GM21447 (cell line): ENCODE data around the gene IGIP.

Experiments
- ATAC-seq: cut with Tn5 transposase; IDR thresholded peaks from one replicate; pipeline ENCODE4 v1.9.1; 2021; ENCODE audit not compliant: unreplicated experiment

The IGIP gene

GRCh38 chr5:140125637-140126036, at the start of gene IGIP:
TSS of gene IGIP (plus strand) at chr5:140125937. CDS start at chr5:140128477, 2,540 bp downstream.
- ATAC-seq, result no peak

DNA sequence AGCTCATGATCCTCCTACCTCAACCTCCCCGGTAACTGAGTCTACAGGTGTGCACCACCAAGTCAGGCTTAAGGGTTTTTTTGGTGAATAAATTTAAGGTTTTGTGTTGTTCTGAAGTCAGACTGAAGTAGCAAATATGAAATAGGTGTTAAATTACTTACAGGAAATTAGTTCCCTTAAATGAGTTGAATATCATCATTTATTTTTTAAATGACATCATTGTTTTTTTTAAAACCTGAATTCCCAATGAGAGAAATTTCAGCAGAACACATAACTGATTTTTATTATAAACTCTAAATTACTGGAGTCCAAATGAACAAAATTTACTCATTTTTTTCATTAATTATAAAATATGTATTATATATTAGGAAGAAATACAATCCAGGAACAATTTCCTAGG, 49.6 kb upstream of the IGIP start:
- no peak for ATAC-seq

- ATAC-seq, result no peak
Measured at GRCh38 chr5:140076788-140077187, 48.9 kb upstream of the IGIP start.

GRCh38 chr5:140083120-140083519, 42.6 kb upstream of the IGIP start:
- ATAC-seq, result no peak

DNA sequence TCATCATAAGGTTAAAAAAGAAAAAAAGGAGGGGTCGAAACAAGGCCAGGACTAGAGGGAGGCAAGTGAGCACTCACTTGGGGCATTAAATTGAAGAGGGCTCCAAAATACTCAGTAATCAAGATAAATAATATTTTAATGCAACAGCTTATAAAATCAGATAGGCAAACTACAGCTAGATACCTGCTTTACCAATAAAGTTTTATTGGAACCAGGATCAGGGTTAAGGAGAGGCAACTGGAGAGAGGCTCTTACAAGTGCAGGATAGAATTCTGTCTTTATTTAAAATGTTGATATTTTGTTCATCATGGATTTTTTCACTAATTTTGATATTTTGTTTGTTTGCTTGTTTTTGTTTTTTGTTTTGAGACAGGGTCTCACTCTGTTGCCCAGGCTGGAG, 42.1 kb upstream of the IGIP start:
- no peak for ATAC-seq

- ATAC-seq, result no peak
Measured at GRCh38 chr5:140084541-140084940, 41.2 kb upstream of the IGIP start.

DNA sequence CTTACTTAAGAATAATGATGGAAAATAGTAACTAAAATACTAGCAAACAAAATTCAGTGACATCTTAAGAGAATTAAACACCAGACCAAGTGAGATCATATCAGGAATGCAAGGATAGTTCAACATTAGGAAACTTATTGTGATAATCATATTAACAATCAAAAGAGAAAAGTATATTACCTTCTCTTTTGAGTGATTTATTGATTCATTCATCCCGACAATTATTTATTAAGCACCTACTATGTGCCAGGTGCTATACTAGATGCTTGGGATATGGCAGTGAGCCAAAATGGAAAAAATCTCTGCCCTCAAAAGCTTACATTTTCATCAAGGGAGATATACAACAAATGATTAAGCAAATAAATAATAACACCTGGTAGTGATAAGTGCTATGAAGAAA, 35.5 kb upstream of the IGIP start:
- ATAC-seq, result no peak

DNA sequence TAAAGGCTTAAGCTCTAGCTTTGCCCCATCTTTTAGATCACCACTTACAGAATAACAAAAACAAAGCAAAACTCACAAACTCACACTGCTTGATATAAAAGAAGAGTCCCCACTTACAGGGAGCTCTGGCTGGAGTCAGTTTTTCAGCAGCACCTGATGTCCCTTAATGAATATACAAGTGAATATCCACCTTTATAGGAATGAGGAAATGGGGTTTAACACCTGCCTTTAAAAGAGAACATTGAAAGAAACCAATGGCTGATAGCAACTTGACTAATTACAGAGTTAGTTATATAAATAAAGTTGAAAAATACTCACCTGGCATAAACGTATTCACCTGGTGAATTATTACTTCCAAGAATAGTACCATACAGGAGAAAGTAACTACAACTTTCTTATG, 32.6 kb upstream of the IGIP start:
- ATAC-seq, result no peak

- ATAC-seq, result no peak
Measured at GRCh38 chr5:140093866-140094265, 31.9 kb upstream of the IGIP start.

DNA sequence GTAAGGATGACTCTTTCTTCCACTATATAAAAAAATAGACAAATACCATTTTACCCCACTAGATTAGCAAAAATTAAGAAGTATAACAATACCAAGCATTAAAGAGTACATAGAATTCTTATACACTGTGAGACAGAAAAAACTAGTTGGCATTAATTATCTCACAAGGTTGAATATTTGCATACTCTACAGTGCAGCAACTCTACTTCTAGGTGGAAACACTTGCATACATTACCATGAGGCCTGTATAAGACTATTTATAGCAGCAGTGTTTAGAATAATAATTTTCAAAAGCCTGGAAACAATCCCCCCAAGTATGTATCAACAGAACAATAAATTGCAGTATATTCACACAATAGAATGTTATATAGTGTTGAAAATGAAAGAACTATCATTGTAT, 30.8 kb upstream of the IGIP start:
- ATAC-seq, result no peak

DNA sequence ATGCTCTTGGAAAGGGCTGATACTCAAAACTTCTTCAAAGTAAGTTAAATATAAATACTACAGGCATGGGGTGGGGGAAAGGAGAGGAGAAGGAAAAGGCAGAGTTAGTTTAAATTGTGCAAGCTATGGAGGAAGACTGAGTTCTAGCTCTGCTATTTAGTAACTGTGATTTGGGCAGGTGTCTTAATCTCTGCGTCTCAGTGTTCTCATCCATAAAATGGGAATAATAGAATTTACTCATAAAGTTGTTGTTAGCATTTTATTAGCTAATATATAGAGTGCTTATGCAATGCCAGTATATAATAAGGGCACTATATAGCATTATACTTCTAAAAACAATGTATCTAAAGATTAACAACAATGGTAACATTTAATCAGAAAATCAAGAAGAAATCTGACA, 24.6 kb upstream of the IGIP start:
- no peak for ATAC-seq

GRCh38 chr5:140103154-140103553, 22.6 kb upstream of the IGIP start:
- no peak for ATAC-seq

GRCh38 chr5:140104100-140104499, 21.6 kb upstream of the IGIP start:
- no peak for ATAC-seq

DNA sequence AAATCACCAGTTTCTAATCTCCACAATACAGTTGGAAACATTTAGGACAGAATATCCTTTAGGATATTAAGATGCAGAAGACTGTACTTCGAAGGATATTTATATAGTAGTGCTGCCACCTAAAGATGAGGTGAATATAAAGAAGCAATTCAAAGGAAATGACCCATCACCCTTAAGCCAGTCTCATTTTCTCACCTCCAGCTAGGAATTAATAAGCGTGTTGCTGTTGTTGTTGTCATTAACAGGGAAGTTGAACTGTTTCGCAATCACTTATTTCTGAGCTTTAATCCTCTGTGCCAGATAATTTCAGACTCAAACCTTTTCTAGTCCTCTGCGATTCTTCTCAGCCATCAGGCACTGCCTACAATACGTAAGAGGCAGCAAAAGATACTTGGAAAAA, 19.6 kb upstream of the IGIP start:
- ATAC-seq, result no peak

GRCh38 chr5:140106805-140107311, 18.9 kb upstream of the IGIP start:
- ATAC-seq, result no peak

- ATAC-seq, result peak; percentile 83
Measured at GRCh38 chr5:140107312-140108092, 18.2 kb upstream of the IGIP start.

- peak; percentile 5 for ATAC-seq
Measured at GRCh38 chr5:140108093-140109017, 17.4 kb upstream of the IGIP start.

GRCh38 chr5:140109018-140109758, 16.5 kb upstream of the IGIP start:
- ATAC-seq, result no peak

- no peak for ATAC-seq
Measured at GRCh38 chr5:140109759-140110645, 15.7 kb upstream of the IGIP start.

GRCh38 chr5:140110646-140110957, 15.1 kb upstream of the IGIP start:
- ATAC-seq, result no peak
